GM04504 (cell line): ENCODE data around the gene NFXL1.

Experiments
- DNase-seq: peaks from one replicate; pipeline ENCODE4 v3.0.0-alpha.2; 2012; ENCODE audit warnings: low read depth

The NFXL1 gene

GRCh38 chr4:47831026-47831679 is 83.2 kb downstream of the NFXL1 start:
- no peak for DNase-seq

- no peak for DNase-seq
Measured at GRCh38 chr4:47830265-47831025, 83.9 kb downstream of the NFXL1 start.

GRCh38 chr4:47829438-47829837 is 84.9 kb downstream of the NFXL1 start:
- DNase-seq: no peak

- DNase-seq: no peak
Measured at GRCh38 chr4:47827343-47828047, 86.9 kb downstream of the NFXL1 start.

DNA sequence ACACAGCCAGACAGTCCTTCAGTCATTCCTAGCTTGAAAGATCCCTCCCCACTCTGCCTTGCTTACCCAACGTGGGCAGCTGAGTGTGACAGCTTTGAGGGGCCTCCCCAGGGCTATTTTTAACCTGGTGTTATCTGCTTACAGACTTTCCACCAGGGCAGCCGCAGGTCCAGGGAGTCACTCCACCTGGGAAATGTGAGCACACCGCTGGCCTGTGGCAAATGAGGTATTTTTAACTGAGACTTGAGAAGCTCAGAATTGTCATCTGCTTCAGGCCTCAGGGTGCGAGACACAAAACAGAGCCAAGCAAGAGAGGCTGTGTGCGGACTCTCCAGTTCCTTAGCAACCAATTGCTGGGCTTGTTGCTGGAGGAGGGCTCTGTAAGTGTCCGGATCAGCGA is 89.5 kb downstream of the NFXL1 start:
- DNase-seq: no peak

GRCh38 chr4:47819178-47819577 is 95.2 kb downstream of the NFXL1 start:
- DNase-seq: no peak

DNA sequence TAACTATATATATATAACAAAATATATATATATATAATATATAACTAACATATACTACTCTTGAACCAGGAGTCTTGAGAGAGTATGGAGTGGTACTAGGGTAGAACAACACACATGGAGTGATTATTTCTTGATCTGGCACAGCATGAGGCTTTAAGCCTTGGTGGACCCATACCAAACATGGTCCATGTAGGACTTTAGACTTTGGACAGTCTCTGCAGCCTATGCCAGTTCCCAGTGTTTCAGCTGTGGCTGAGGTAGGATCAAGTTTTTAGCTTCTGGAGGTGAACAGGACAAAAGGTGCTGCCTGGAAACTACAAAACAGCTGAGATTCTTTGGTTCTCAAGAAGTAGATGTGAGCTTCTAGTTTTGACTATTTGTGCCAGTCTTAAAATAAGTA is 97.1 kb downstream of the NFXL1 start:
- DNase-seq: no peak

DNA sequence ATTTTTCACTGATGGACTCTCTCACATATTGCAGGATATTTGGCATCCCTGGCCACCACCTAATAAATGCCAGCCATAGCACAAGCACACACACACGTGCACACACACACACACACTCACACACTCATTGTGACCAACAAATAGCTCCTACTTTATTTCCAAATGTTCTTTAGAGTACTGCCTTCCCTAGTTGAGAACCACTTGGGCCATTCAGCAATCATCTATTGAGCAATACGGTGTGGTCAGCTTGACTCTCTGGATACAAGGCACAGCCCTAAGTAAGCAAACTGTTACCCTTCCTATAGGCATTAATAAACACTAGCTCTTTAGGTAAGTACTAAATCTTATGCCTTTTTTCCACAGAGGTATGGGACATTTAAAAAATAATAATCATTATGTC is 97.6 kb downstream of the NFXL1 start:
- DNase-seq: no peak

DNA sequence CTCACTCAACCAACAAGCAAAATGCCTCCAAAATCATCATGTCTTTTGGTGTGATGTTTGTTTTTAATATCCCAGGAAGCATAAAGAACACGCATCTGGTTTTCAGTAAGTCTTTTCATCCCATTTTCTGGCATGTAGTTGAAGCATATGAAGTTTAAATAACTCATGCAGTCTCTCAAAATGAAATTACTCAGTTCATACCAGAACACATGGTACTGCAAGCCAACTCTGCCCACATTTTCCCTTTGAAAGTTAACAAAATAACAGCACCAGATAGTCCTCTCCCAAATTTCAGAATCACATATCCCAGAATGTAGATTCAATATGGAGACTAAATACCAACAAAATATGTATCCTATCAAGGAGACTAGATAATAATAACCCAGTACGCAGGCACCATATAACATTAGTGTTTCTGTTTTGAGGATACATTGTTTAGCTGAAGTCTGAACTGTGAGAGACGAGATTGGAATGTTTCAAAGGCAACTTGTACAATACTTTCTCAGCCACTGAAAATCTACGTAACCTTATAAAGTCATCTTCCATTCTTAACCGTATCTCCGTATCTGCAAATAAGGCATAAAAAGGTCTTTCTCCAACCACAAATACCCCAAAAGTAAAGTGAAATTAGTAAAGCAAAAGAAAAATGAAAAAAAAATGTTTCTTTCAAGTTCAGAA is 99.6 kb downstream of the NFXL1 start:
- DNase-seq: no peak

GRCh38 chr4:47809654-47810203 is 104.7 kb downstream of the NFXL1 start:
- DNase-seq: no peak

- no peak for DNase-seq
Measured at GRCh38 chr4:47804598-47804997, 109.8 kb downstream of the NFXL1 start.

- no peak for DNase-seq
Measured at GRCh38 chr4:47801481-47802002, 112.8 kb downstream of the NFXL1 start.

- DNase-seq: no peak
Measured at GRCh38 chr4:47798165-47798564, 116.2 kb downstream of the NFXL1 start.
